ENCODE data around the gene PRSS48. TPM values are rescaled to one million over a fixed set of nuclear protein-coding genes. Genes with fewer than 3 reads are reported as not detected.
"Not testable (repeated sequence)": the region's sequence is repeated elsewhere in the genome, so short reads cannot be mapped to it uniquely, and the experiment has no call there.

PRSS48 gene
- polyA plus RNA-seq, 1 donor = not detected

GRCh38 chr4:151318307-151319006 is 41.5 kb downstream of the PRSS48 start:
- no peak for DNase-seq

- no peak for DNase-seq
Observed at GRCh38 chr4:151319490-151319889, 42.5 kb downstream of the PRSS48 start.

- DNase-seq = no peak
Observed at GRCh38 chr4:151321586-151321985, 44.6 kb downstream of the PRSS48 start.

GRCh38 chr4:151322161-151322560 is 45.2 kb downstream of the PRSS48 start:
- DNase-seq = not testable (repeated sequence)

- DNase-seq = no peak
Observed at GRCh38 chr4:151322570-151322969, 45.6 kb downstream of the PRSS48 start.

GRCh38 chr4:151323667-151324066 is 46.7 kb downstream of the PRSS48 start:
- DNase-seq = no peak

GRCh38 chr4:151324124-151324751 is 47.3 kb downstream of the PRSS48 start:
- DNase-seq = peak; percentile 13

GRCh38 chr4:151324752-151325110 is 47.8 kb downstream of the PRSS48 start:
- DNase-seq = no peak

- peak; percentile 84 for DNase-seq
Observed at GRCh38 chr4:151325111-151325948, 48.4 kb downstream of the PRSS48 start, which contains the start of gene SH3D19. Gene SH3D19 (minus strand): TSS chr4:151325605. CDS start chr4:151325352, 253 bp downstream.

- DNase-seq = no peak
Observed at GRCh38 chr4:151325949-151326246, 48.9 kb downstream of the PRSS48 start.

GRCh38 chr4:151329217-151330007 is 52.5 kb downstream of the PRSS48 start:
- DNase-seq = no peak

- no peak for DNase-seq
Observed at GRCh38 chr4:151331276-151332042, 54.5 kb downstream of the PRSS48 start.

GRCh38 chr4:151339467-151339866 is 62.5 kb downstream of the PRSS48 start:
- DNase-seq = no peak

- DNase-seq = no peak
Observed at GRCh38 chr4:151340751-151341385, 63.9 kb downstream of the PRSS48 start.

Other genes with a start within 250 kb of the PRSS48 start
- 4,907 TPM for gene RPS3A, start 177.5 kb upstream of the PRSS48 start, polyA plus RNA-seq (ENCODE audit: insufficient read length)
- 26.1 TPM for gene SH3D19, start 48.4 kb downstream of the PRSS48 start, polyA plus RNA-seq (ENCODE audit: insufficient read length)
- gene FHIP1A, start 132.0 kb downstream of the PRSS48 start, polyA plus RNA-seq (ENCODE audit: insufficient read length) = 15.5 TPM

All from hindlimb muscle (tissue), 1 donor.